A673 (cell line): Measurements from ENCODE around the gene HERC3. TPM values are rescaled to one million over a fixed set of nuclear protein-coding genes. Genes with fewer than 3 reads are reported as not detected.

Experiments
- BruUV-seq: library from RNA; stranded (reverse); fragments of 400-500 nt; replicated peaks from 2 replicates; lab custom pipeline; 2021; lab: Mats Ljungman, UMichigan
- CTCF ChIA-PET: fragments of 300-600 bp; sonication (Branson Sonifier 250); formaldehyde crosslinking; loops from one replicate; lab custom pipeline; 2022; ENCODE audit warnings: antibody characterized with exemption; lab: Charles Lee
- POLR2A ChIA-PET: fragments of 300-600 bp; sonication (Branson Sonifier 250); formaldehyde crosslinking; loops from one replicate; lab custom pipeline; 2022; ENCODE audit warnings: antibody characterized with exemption; ENCODE audit not compliant: low non-redundant PET; lab: Charles Lee
- DNase-seq: peaks from one replicate; pipeline ENCODE4 v3.0.0-alpha.2; 2015; ENCODE audit warnings: low spot score
- H3K27ac ChIP-seq: fragments of 200-600 bp; sonication (generic); 2 replicates; pipeline ENCODE4 v1.5.1; 2016; ENCODE audit warnings: mixed run types, low read depth, mild to moderate bottlenecking, mixed read lengths, antibody characterized with exemption, low read length; ENCODE audit not compliant: poor library complexity, severe bottlenecking
- H3K27me3 ChIP-seq: fragments of 200-600 bp; sonication (generic); replicated peaks from 2 replicates; pipeline ENCODE4 v1.6.1; 2017; ENCODE audit warnings: mixed run types, low read depth, mild to moderate bottlenecking, mixed read lengths, antibody characterized with exemption, low read length; ENCODE audit not compliant: insufficient read depth, poor library complexity
- H3K36me3 ChIP-seq: fragments of 200-600 bp; sonication (generic); 2 replicates; pipeline ENCODE4 v1.6.1; 2016; ENCODE audit warnings: mixed run types, mild to moderate bottlenecking, mixed read lengths, antibody characterized with exemption, low read length; ENCODE audit not compliant: insufficient read depth, poor library complexity, severe bottlenecking
- H3K4me1 ChIP-seq: fragments of 200-600 bp; sonication (generic); 2 replicates; pipeline ENCODE4 v1.6.1; 2017; ENCODE audit warnings: mixed run types, mild to moderate bottlenecking, mixed read lengths, antibody characterized with exemption, low read length; ENCODE audit not compliant: insufficient read depth, poor library complexity, severe bottlenecking
- H3K4me3 ChIP-seq: fragments of 200-600 bp; sonication (generic); 2 replicates; pipeline ENCODE4 v1.5.1; 2016; ENCODE audit warnings: low read depth, mixed run types, mild to moderate bottlenecking, mixed read lengths, low read length; ENCODE audit not compliant: poor library complexity, severe bottlenecking
- H3K9me3 ChIP-seq: fragments of 200-600 bp; sonication (generic); 2 replicates; pipeline ENCODE4 v1.6.1; 2016; ENCODE audit warnings: mixed run types, low read depth, mild to moderate bottlenecking, mixed read lengths, antibody characterized with exemption, low read length; ENCODE audit not compliant: poor library complexity, severe bottlenecking
- CTCF ChIP-seq: fragments of 300-800, 200-600 bp; sonication (generic); conservative IDR thresholded peaks from 2 replicates; pipeline ENCODE4 v1.5.1; 2017; ENCODE audit warnings: low read depth, mild to moderate bottlenecking, antibody characterized with exemption, low read length, moderate library complexity, mixed read lengths
- EZH2 ChIP-seq: fragments of 200-600 bp; sonication (generic); IDR thresholded peaks from 2 replicates; pipeline ENCODE4 v1.6.1; 2017; ENCODE audit warnings: borderline replicate concordance, low read depth, mild to moderate bottlenecking, mixed read lengths, antibody characterized with exemption, low read length; ENCODE audit not compliant: poor library complexity, severe bottlenecking
- intact Hi-C: fragments of 100-400 bp; cut with micrococcal nuclease; formaldehyde crosslinking; loops from one replicate; pipeline ENCODE4 v1.10.0; 2022; ENCODE audit not compliant: unreplicated experiment
- total RNA-seq: library from RNA; stranded (reverse); gene quantifications from 2 replicates; pipeline ENCODE4 v1.2.3, GENCODE V29; 2021

HERC3 gene
- total RNA-seq, 1 experiment from 2014 or later: 0.71 TPM

DNA sequence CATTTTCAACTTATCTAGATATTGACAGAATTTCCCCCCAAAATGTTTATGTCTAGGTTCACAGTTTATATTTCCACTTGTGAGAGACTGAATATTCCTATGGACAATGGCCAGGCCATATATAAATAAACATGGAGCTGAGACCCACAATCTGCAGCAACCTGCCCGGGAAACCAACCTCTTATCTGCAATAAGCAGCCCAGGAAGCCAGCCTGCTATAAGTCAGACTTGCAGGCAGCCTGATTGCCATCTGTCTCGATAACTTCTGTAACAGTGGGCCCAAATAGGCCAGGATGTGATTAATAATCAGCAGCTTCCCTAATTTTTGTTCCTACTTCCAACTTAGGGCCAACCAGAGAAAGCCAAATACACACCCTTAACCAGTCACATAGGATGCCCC lies 110.5 kb downstream of the HERC3 start:
- Histone ChIP-seq H3K36me3 (no peaks in the 10 kb centered on the region), H3K4me1 (peaks cover 3% of the 10 kb centered on the region), H3K9me3 (no peaks in the 10 kb centered on the region), H3K27ac (no peak overlapping the region), H3K27me3 (no peaks in the 10 kb centered on the region), H3K4me3 (no peak overlapping the region)
- intact Hi-C loops: no loop called here
- TF ChIP-seq EZH2 (no peak), CTCF (no peak)
- CTCF ChIA-PET: no interaction called here
- BruUV-seq: no TSS peak
- DNase-seq: no peak
- POLR2A ChIA-PET: no interaction called here

- no peak for TF ChIP-seq EZH2
- no peak for TF ChIP-seq CTCF
- Histone ChIP-seq H3K4me3 (no peak overlapping the region), H3K36me3 (no peaks in the 10 kb centered on the region), H3K27me3 (no peaks in the 10 kb centered on the region), H3K27ac (no peak overlapping the region), H3K4me1 (peaks cover 3% of the 10 kb centered on the region), H3K9me3 (no peaks in the 10 kb centered on the region)
- intact Hi-C loops: no loop called here
- BruUV-seq: no TSS peak
- POLR2A ChIA-PET: no interaction called here
- CTCF ChIA-PET: no interaction called here
- DNase-seq: no peak
These were observed 112.9 kb downstream of the HERC3 start for GRCh38 chr4:88705223-88705622.

GRCh38 chr4:88705805-88706492 lies 113.7 kb downstream of the HERC3 start:
- intact Hi-C loops: loop anchor here (2.0 kb wide), 2 partner anchors 85 to 319 kb away; no protein-coding TSS in a partner anchor
- BruUV-seq: no TSS peak
- Histone ChIP-seq H3K4me3 (no peak overlapping the region), H3K9me3 (no peaks in the 10 kb centered on the region), H3K27ac (no peak overlapping the region), H3K4me1 (peaks cover 3% of the 10 kb centered on the region), H3K36me3 (no peaks in the 10 kb centered on the region), H3K27me3 (no peaks in the 10 kb centered on the region)
- ChIA-PET CTCF (interaction anchor here (0.7 to 2.0 kb wide), 3 partner anchors 15 to 165 kb away, joined by 3 to 7 read pairs (median 4); no protein-coding TSS in a partner anchor), POLR2A (no interaction called here)
- TF ChIP-seq CTCF (no peak), EZH2 (no peak)
- DNase-seq: no peak
